CD4-positive, CD25-positive, alpha-beta regulatory T cell (primary cell): ENCODE data around the gene CCDC50. TPM values are rescaled to one million over a fixed set of nuclear protein-coding genes. Genes with fewer than 3 reads are reported as not detected.

ENCODE experiments used
- ATAC-seq, 2 donors: fragments of 150-1000 bp; cut with Tn5 transposase; one replicate each; pipeline ENCODE4 v1.10.0; 2021; ENCODE audit warnings: low read depth in 2 of 2, moderate number of reproducible peaks in 2 of 2, moderate library complexity in 1 of 2
- DNase-seq, 3 donors: peaks; one replicate each; pipeline versions ENCODE4 v3.0.0 to v3.0.0-alpha.2; 2012 to 2022; ENCODE audit warnings: mixed read lengths in 1 of 3
- H3K27ac ChIP-seq: one replicate; pipeline ENCODE4 v1.7.0; 2013; ENCODE audit warnings: mild to moderate bottlenecking, low read length; ENCODE audit not compliant: insufficient read depth, poor library complexity, severe bottlenecking
- H3K27me3 ChIP-seq: one replicate; pipeline ENCODE4 v1.7.0; 2013; ENCODE audit warnings: low read length; ENCODE audit not compliant: control insufficient read depth, insufficient read depth
- H3K36me3 ChIP-seq: one replicate; pipeline ENCODE4 v1.7.0; 2013; ENCODE audit warnings: mild to moderate bottlenecking, low read length, moderate library complexity; ENCODE audit not compliant: control insufficient read depth, insufficient read depth
- H3K4me1 ChIP-seq: 2 replicates; pipeline ENCODE4 v1.7.0; 2013; ENCODE audit warnings: mild to moderate bottlenecking, low read length; ENCODE audit not compliant: insufficient read depth, control insufficient read depth, poor library complexity, severe bottlenecking
- H3K4me3 ChIP-seq: one replicate; pipeline ENCODE4 v1.7.0; 2013; ENCODE audit warnings: low read depth, mild to moderate bottlenecking, low read length, moderate library complexity
- H3K9me3 ChIP-seq, 2 experiments: 1 replicate in 1 of 2; 2 replicates in 1 of 2; pipeline ENCODE4 v1.7.0; 2013; ENCODE audit warnings: low read length in 2 of 2, mild to moderate bottlenecking in 1 of 2, moderate library complexity in 1 of 2; ENCODE audit not compliant: control insufficient read depth in 2 of 2
- H3K27ac Mint-ChIP-seq, 3 donors: one replicate each; pipeline ENCODE4 v1.8.0; 2020 to 2022; ENCODE audit warnings: mild to moderate bottlenecking in 3 of 3, mixed read lengths in 3 of 3, moderate library complexity in 2 of 3
- H3K27me3 Mint-ChIP-seq: one replicate; pipeline ENCODE4 v1.8.0; 2022; ENCODE audit warnings: mild to moderate bottlenecking, mixed read lengths
- H3K36me3 Mint-ChIP-seq: one replicate; pipeline ENCODE4 v1.8.0; 2020; ENCODE audit warnings: mixed read lengths
- H3K4me1 Mint-ChIP-seq, 4 donors: one replicate each; pipeline ENCODE4 v1.8.0; 2020 to 2022; ENCODE audit warnings: mixed read lengths in 4 of 4, mild to moderate bottlenecking in 1 of 4
- H3K4me3 Mint-ChIP-seq, 4 donors: one replicate each; pipeline ENCODE4 v1.8.0; 2020 to 2022; ENCODE audit warnings: mild to moderate bottlenecking in 4 of 4, mixed read lengths in 4 of 4, moderate library complexity in 3 of 4
- H3K9me3 Mint-ChIP-seq, 7 donors: one replicate each; pipeline ENCODE4 v1.8.0; 2020 to 2022; ENCODE audit warnings: mixed read lengths in 7 of 7, mild to moderate bottlenecking in 3 of 7, moderate library complexity in 2 of 7
- polyA plus RNA-seq, 4 donors: library from polyadenylated mRNA; unstranded; fragments of 300-500 nt; fragmentation: Illumina TruSeq; gene quantifications; one replicate each; pipeline ENCODE4 v1.2.3, GENCODE V29; 2021
- total RNA-seq: library from RNA; stranded (reverse); gene quantifications from one replicate; pipeline ENCODE4 v1.2.3, GENCODE V29; 2022

CCDC50 gene
- total and polyA plus RNA-seq, 5 donors from 2014 or later, result 7.8 to 11.4 (median 9.4) TPM

DNA sequence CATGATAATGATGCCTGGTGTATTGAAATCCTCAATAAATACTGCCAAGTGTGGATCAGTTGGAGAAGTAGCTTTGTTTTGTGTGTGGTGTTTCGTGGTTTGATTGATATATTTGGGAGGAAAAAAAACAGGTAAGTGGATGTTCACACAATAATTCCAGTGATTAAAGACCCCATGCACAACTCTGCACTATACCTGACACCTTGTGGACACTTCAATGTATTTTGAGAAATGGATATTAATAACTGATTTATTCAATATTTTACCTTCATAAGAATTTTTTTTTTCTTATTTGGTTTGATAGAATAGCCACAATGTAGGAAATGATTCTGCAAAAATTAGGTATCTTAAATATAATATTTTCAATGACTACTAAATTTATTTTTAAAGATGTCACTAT, 69.4 kb downstream of the CCDC50 start:
- H3K4me1 ChIP-seq, result no peaks in the 10 kb centered on the region
- H3K4me3 Mint-ChIP-seq, result no peak overlapping the region
- H3K36me3 Mint-ChIP-seq, result no peaks in the 10 kb centered on the region
- no peak for ATAC-seq
- H3K27me3 ChIP-seq, result no peaks in the 10 kb centered on the region
- H3K27ac Mint-ChIP-seq, result no peak overlapping the region
- H3K4me1 Mint-ChIP-seq, result no peaks in the 10 kb centered on the region
- H3K27me3 Mint-ChIP-seq, result no peaks in the 10 kb centered on the region
- H3K27ac ChIP-seq, result no peak overlapping the region
- H3K9me3 ChIP-seq, result no peaks in the 10 kb centered on the region
- no peak for DNase-seq
- H3K4me3 ChIP-seq, result no peak overlapping the region
- no peaks in the 10 kb centered on the region for H3K36me3 ChIP-seq
- H3K9me3 Mint-ChIP-seq, result peaks cover 0 to 4% (median 0%) of the 10 kb centered on the region in 7 donors

DNA sequence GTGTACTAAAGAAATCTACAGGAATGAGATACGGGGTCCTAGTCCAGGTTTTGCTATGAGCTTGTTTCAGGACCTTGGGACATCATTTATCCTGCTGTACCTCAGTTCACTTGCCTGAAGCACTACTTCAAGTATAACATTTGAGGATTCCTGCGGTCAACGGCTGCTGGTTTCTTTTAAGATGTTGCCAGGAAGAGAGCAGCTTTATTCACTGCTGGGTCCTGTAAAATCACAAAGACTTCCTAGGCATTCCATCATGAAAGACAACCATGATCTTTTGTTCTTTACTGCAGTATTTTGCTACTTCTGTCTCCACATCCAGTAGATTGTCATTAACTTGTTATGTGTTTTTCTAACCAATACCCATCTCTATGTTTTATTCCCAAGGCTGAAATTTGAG, 70.7 kb downstream of the CCDC50 start:
- Histone ChIP-seq H3K4me1 (no peaks in the 10 kb centered on the region), H3K27me3 (no peaks in the 10 kb centered on the region), H3K36me3 (no peaks in the 10 kb centered on the region), H3K9me3 (no peaks in the 10 kb centered on the region), H3K4me3 (no peak overlapping the region), H3K27ac (no peak overlapping the region)
- peaks cover 0 to 4% (median 0%) of the 10 kb centered on the region in 7 donors for H3K9me3 Mint-ChIP-seq
- no peak for DNase-seq
- H3K4me3 Mint-ChIP-seq, result no peak overlapping the region
- no peak overlapping the region for H3K27ac Mint-ChIP-seq
- no peak for ATAC-seq
- no peaks in the 10 kb centered on the region for H3K27me3 Mint-ChIP-seq
- H3K36me3 Mint-ChIP-seq, result no peaks in the 10 kb centered on the region
- no peaks in the 10 kb centered on the region for H3K4me1 Mint-ChIP-seq

DNA sequence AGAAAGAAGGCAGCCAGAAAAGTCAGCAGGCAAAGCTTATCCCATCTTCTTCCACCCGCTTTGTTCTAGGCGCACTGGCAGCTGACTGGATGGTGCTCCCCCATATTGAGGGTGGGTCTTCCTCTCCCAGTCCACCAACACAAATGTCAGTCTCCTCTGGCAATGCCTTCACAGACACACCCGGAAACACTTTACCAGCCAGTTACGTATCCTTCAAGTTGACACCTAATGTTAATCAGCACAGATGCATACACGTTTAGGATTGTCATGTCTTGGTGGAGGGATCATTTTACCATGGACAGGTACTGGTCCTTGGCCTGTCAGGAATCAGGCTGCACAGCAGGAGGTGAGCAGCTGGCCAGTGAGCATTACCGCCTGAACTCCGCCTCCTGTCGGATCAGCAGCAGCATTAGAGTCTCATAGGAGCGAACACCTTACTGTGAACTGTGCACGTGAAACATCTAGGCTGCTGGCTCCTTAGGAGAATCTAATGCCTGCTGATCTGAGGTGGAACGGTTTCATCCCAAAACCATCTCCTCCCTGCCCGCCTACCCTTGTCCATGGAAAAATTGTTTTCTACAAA, 72.7 kb downstream of the CCDC50 start:
- H3K27me3 Mint-ChIP-seq, result no peaks in the 10 kb centered on the region
- Histone ChIP-seq H3K4me1 (no peaks in the 10 kb centered on the region), H3K27me3 (no peaks in the 10 kb centered on the region), H3K36me3 (no peaks in the 10 kb centered on the region), H3K9me3 (no peaks in the 10 kb centered on the region), H3K4me3 (no peak overlapping the region), H3K27ac (no peak overlapping the region)
- no peak overlapping the region for H3K27ac Mint-ChIP-seq
- DNase-seq (no peak), ATAC-seq (no peak)
- no peaks in the 10 kb centered on the region for H3K36me3 Mint-ChIP-seq
- no peak overlapping the region for H3K4me3 Mint-ChIP-seq
- peaks cover 0 to 4% (median 2%) of the 10 kb centered on the region in 7 donors for H3K9me3 Mint-ChIP-seq
- no peaks in the 10 kb centered on the region for H3K4me1 Mint-ChIP-seq

DNA sequence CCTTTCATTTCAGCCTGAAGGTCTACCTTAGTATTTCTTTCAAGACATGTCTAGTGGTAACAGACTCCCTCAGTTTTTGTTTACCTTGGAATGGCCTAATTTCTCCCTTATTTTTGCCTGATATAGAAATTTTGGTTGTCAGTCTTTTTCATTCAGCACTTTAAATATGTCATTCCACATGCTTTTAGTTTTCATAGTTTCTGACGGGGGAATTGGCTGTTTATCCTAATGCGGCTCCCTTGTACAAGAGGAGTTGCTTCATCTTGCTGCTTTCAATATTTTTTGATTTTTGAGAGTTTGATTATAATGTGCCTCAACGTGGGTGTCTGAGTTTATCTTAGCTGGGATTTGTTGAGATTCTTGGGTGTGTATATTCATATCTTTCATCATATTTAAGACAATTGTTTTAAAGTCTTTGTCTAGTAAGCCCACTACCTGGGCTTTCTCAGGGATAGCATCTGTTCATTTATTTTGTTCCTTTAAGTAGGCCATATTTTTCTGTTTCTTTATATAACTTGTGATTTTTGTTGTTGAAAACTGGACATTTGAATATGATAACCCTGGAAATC, 80.7 kb downstream of the CCDC50 start:
- Mint-ChIP-seq H3K36me3 (no peaks in the 10 kb centered on the region), H3K27ac (no peak overlapping the region), H3K4me3 (no peak overlapping the region), H3K9me3 (peaks cover 0 to 11% (median 8%) of the 10 kb centered on the region in 7 donors), H3K4me1 (no peaks in the 10 kb centered on the region), H3K27me3 (no peaks in the 10 kb centered on the region)
- Histone ChIP-seq H3K36me3 (no peaks in the 10 kb centered on the region), H3K4me1 (no peaks in the 10 kb centered on the region), H3K27me3 (no peaks in the 10 kb centered on the region), H3K4me3 (no peak overlapping the region), H3K27ac (no peak overlapping the region), H3K9me3 (peaks cover 3 to 11% of the 10 kb centered on the region in 2 experiments)
- DNase-seq (no peak), ATAC-seq (no peak)

DNA sequence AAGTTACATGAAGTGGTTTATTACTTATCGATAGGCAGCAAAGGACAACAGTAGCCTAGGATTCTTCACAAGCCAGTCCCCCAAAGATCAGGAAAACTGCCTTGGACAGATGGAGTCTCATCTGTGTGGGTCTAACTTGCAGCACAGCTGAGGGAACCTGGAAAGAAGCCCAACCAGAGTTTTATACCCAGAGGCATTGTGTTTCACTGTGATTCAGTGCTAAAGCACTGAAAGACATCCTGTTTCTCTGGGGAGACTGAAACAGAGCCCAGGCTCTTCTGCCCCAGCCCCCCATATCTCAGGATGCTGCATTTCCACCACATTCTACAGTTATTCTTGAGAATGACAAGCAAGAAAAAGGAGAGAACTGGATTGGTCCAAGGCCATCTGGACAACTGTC, 83.6 kb downstream of the CCDC50 start:
- Histone ChIP-seq H3K4me1 (no peaks in the 10 kb centered on the region), H3K27me3 (no peaks in the 10 kb centered on the region), H3K36me3 (no peaks in the 10 kb centered on the region), H3K9me3 (peaks cover 3 to 11% of the 10 kb centered on the region in 2 experiments), H3K4me3 (no peak overlapping the region), H3K27ac (no peak overlapping the region)
- no peak overlapping the region for H3K4me3 Mint-ChIP-seq
- peaks cover 0 to 3% (median 0%) of the 10 kb centered on the region in 4 donors for H3K4me1 Mint-ChIP-seq
- no peaks in the 10 kb centered on the region for H3K36me3 Mint-ChIP-seq
- H3K27ac Mint-ChIP-seq, result no peak overlapping the region
- H3K9me3 Mint-ChIP-seq, result peaks cover 0 to 11% (median 6%) of the 10 kb centered on the region in 7 donors
- DNase-seq (no peak), ATAC-seq (no peak)
- H3K27me3 Mint-ChIP-seq, result no peaks in the 10 kb centered on the region

DNA sequence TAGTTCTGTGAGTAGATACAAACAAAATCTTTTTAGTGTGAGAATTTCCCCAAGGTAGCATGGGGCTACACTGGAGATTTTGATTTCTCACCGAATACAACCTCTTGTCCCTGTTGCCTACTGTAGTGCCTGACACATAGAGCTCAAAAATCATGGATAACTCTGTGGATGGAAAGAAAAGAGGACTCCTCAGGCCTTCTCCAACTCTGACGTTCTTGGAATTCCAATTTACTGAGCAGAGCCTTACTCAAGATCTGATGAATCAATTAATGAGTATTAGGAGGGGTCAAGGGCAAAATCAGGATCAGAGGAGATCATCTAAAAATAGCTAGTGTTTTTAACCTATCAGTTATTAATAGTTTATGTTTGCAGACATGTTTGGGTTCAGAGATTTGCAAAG, 85.1 kb downstream of the CCDC50 start:
- ATAC-seq (no peak), DNase-seq (no peak)
- Histone ChIP-seq H3K4me1 (no peaks in the 10 kb centered on the region), H3K36me3 (no peaks in the 10 kb centered on the region), H3K27ac (no peak overlapping the region), H3K4me3 (no peak overlapping the region), H3K9me3 (peaks cover 3 to 11% of the 10 kb centered on the region in 2 experiments), H3K27me3 (no peaks in the 10 kb centered on the region)
- Mint-ChIP-seq H3K9me3 (peaks cover 0 to 9% (median 6%) of the 10 kb centered on the region in 7 donors), H3K36me3 (no peaks in the 10 kb centered on the region), H3K27me3 (no peaks in the 10 kb centered on the region), H3K27ac (no peak overlapping the region), H3K4me3 (no peak overlapping the region), H3K4me1 (peaks cover 0 to 3% (median 0%) of the 10 kb centered on the region in 4 donors)

DNA sequence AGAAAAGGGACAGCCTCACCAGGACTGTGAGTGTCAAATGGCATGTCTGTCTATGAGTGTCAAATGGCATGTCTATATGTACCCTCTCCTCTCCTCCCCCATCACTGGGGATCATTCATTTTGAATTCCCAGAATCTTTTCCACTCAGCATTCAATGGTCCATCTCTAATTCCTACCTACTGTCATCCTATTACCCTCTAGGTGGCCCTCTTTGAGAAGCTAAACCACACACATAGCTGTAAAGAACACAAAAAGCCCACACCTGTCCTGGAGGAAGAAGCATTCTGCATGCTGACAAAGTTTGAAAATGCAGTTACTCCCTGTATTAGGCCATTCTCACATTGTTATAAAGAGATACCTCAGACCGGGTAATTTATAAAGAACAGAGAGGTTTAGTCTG, 85.5 kb downstream of the CCDC50 start:
- Histone ChIP-seq H3K27ac (no peak overlapping the region), H3K27me3 (no peaks in the 10 kb centered on the region), H3K4me1 (no peaks in the 10 kb centered on the region), H3K36me3 (no peaks in the 10 kb centered on the region), H3K9me3 (peaks cover 3 to 7% of the 10 kb centered on the region in 2 experiments), H3K4me3 (no peak overlapping the region)
- DNase-seq (no peak), ATAC-seq (no peak)
- Mint-ChIP-seq H3K27ac (no peak overlapping the region), H3K36me3 (no peaks in the 10 kb centered on the region), H3K4me3 (no peak overlapping the region), H3K27me3 (no peaks in the 10 kb centered on the region), H3K4me1 (peaks cover 0 to 3% (median 0%) of the 10 kb centered on the region in 4 donors), H3K9me3 (peaks cover 0 to 7% (median 4%) of the 10 kb centered on the region in 7 donors)

DNA sequence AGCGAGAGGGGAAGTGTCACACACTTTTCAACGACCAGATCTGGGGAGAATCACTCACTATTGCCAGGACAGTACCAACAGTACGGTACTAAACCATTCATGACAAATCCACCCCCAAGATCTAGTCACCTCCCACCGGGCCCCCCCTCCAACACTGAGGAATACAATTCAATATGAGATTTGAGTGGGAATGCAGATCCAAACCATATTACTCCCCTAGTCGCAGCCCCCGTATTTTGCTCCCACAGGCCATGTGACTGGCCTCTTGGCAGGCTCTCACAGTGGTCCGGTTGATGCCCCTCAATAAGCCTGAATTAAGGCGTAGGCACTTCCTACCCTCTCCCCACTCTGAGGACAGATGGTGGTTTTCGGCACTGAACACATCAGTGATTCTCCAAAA, 86.4 kb downstream of the CCDC50 start:
- ATAC-seq (no peak), DNase-seq (no peak)
- peaks cover 0 to 5% (median 0%) of the 10 kb centered on the region in 7 donors for H3K9me3 Mint-ChIP-seq
- H3K27ac Mint-ChIP-seq, result no peak overlapping the region
- Histone ChIP-seq H3K27me3 (no peaks in the 10 kb centered on the region), H3K27ac (no peak overlapping the region), H3K4me3 (no peak overlapping the region), H3K9me3 (peaks cover 3 to 4% of the 10 kb centered on the region in 2 experiments), H3K36me3 (no peaks in the 10 kb centered on the region), H3K4me1 (no peaks in the 10 kb centered on the region)
- peaks cover 0 to 3% (median 0%) of the 10 kb centered on the region in 4 donors for H3K4me1 Mint-ChIP-seq
- H3K4me3 Mint-ChIP-seq, result no peak overlapping the region
- H3K27me3 Mint-ChIP-seq, result no peaks in the 10 kb centered on the region
- no peaks in the 10 kb centered on the region for H3K36me3 Mint-ChIP-seq
